Camera-type eye (tissue), 1 donor: Measurements from ENCODE around the gene ALDH1L2. TPM values are rescaled to one million over a fixed set of nuclear protein-coding genes. Genes with fewer than 3 reads are reported as not detected.

ENCODE experiments used
- total RNA-seq: library from RNA; depleted of rRNA; stranded (reverse); fragments of >200 nt; gene quantifications from one replicate; pipeline ENCODE4 v1.2.3, GENCODE V29; 2014

The ALDH1L2 gene
- 23.9 TPM for total RNA-seq

DNA sequence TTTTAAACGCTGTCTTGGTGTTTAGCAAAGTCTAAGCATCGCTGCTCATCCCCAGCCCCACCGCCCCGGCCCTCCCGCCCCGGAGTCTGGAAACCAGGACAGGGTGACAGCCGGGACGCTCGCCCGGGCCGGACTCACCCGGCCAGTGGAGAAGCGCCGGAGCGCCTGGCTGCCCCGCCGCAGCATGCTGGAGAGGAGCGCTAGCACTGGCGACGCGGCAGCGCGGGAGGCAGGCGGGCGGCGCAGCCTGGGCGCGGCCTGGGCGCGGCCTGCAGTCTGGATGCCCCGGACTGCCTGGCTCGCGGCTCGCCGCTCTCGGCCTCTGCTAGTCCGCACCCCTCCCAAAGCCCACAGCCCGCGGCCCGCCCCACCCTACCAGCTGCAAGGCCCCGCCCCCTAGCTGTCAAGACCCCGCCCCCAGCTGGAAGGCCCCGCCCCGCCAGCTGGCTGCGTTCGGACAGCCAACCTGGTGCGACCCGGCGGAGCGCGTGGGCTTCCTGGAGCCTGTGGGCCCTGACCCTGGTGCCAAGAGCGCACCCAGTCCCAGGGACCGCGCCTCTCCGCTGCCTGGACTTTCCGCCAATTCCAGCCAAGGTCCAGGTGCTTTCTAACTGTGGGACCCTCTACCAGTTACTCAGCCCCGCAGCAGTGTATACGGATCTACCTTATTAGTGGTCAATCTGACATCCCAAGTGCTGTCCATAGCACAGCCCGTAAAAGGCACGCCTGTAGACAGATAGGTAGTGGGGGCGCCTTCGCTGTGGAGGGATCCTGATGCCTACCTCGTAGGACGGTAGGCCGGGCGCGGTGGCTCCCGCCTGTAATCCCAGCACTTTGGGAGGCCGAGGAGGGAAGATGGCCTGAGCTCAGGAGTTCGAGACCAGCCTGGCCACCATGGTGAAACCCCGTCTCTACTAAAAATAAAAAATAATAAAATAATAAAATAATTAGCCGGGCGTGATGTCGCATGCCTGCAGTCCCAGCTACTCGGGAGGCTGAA lies at the start of gene ALDH1L2:
Gene ALDH1L2 (minus strand): TSS at position 208 of the 1,000 bp plus-strand sequence. CDS start 22 bp downstream, at position 186.

DNA sequence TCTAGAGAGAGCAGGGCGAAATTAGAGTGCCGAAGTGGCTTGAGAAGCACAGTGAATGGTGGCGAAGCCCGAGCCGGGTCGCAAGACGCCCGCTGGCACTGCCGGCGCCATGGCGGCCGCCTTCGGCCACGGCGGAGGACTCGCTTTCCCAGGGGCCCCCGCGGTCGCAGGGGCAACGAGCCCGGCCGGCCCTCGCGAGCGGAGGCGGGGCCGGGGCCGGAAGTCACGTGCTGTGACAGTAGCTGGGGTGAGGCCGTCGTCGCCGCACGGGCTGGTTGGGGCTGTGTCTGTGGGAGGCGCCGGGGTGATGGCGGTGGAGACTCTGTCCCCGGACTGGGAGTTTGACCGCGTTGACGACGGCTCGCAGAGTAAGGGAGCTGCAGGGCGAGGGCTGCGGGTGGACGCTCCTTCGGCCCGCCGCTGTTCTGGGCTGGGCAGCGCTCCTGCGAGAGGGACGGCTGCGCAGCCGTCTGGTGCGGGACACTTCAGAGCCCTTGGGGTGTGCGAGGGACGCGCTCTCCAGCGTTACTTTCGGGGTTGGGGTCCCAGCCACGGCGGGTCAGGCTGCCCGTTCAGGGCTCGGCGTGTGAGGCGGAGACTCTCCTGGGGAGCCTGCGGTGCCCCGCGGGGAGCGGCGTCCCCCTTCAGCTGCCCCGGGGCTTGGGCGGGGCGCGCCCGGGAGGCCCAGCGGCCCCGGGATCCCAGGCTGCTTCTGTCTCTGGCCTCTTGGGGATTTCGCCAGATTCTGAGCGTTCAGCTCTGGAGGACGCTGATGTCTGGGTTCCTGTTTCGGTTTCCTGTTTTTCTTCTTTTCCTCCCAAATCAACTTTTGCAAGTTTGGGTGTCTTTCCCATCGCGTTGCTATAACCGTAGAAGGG lies 23.5 kb upstream of the ALDH1L2 start, which contains the start of gene WASHC4:
Gene WASHC4 (plus strand): TSS at position 238 of the 878 bp plus-strand sequence. CDS start 70 bp downstream, at position 308.

DNA sequence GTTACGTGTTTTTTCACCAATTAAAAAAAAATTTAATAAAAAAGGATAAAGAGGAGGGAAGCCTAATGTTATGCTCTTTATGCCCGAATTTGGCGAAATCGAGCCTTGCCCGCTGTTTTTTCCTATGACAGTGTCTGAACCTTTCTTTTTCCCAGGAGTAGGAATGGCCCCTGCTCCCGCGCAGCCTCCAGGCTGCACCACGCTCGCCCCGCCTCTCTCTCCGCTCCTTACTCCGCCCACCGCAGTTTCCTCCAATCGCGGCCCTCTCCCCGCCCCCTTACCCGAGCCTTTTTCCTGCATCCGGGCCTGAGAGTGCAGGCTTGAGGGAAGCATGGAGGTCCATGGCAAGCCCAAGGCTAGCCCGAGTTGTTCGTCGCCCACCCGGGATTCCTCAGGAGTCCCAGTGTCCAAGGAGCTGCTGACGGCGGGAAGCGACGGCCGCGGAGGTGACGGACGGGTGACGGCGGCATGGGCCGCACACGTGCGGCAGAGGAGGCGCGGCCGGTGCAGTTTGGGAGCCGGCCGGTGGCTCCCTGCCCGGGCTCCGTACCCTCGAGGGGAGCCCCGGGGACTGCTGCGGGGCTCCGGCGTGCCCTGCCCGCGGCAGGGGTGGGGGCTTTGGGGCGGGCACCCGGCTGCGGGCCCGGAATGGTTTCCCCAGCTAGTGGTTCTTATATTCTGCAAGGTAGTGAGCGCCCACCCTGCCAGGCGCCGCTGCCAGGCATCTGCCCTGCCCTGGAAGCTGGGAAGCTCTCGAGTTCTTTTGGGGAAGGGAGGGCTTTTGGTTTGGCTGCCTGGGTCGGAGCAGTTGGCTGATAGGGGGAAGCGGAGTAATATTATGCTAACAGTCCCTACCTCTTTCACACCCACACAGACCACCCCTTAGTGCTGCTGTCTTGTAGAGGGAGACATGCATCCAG lies 98.0 kb downstream of the ALDH1L2 start, which contains the start of gene NOPCHAP1:
Gene NOPCHAP1 (plus strand): TSS at position 295 of the 920 bp plus-strand sequence. CDS start 37 bp downstream, at position 332.

Other genes with a start within 250 kb of the ALDH1L2 start
- gene SLC41A2, start 126.2 kb downstream of the ALDH1L2 start, total RNA-seq: 71.6 TPM
- 12.9 TPM for gene NOPCHAP1, start 98.1 kb downstream of the ALDH1L2 start, total RNA-seq
- 115 TPM for gene WASHC4, start 23.3 kb upstream of the ALDH1L2 start, total RNA-seq
- 83.8 TPM for gene APPL2, start 151.7 kb upstream of the ALDH1L2 start, total RNA-seq
- gene C12orf75, start 246.2 kb upstream of the ALDH1L2 start, total RNA-seq: 18.7 TPM